H9 (cell line): ENCODE measurements around the gene TADA3. TPM values are rescaled to one million over a fixed set of nuclear protein-coding genes. Genes with fewer than 3 reads are reported as not detected.
A peak's percentile ranks its signal among the peaks of the same experiment; 100 is the strongest.

ENCODE experiments used
- DNase-seq: peaks from one replicate; pipeline ENCODE4 v3.0.0-alpha.2; 2017
- H2AFZ ChIP-seq: one replicate; pipeline ENCODE4 v1.6.1; 2013; ENCODE audit warnings: mild to moderate bottlenecking, low read length, control low read depth, moderate library complexity
- H2AK5ac ChIP-seq: 2 replicates; pipeline ENCODE4 v1.6.1; 2013; ENCODE audit warnings: low read length, control low read depth, mixed read lengths; ENCODE audit not compliant: insufficient read length
- H2BK120ac ChIP-seq: one replicate; pipeline ENCODE4 v1.6.1; 2013; ENCODE audit warnings: low read depth, mild to moderate bottlenecking, low read length, control low read depth, inconsistent platforms; ENCODE audit not compliant: poor library complexity, severe bottlenecking
- H2BK12ac ChIP-seq: 2 replicates; pipeline ENCODE4 v1.6.1; 2013; ENCODE audit warnings: low read length, control low read depth, mixed read lengths, low read depth; ENCODE audit not compliant: insufficient read length
- H2BK15ac ChIP-seq: 2 replicates; pipeline ENCODE4 v1.6.1; 2013; ENCODE audit warnings: low read depth, low read length, control low read depth
- H2BK20ac ChIP-seq: one replicate; pipeline ENCODE4 v1.6.1; 2013; ENCODE audit warnings: low read depth, mild to moderate bottlenecking, low read length, control low read depth, inconsistent platforms; ENCODE audit not compliant: poor library complexity, severe bottlenecking
- H2BK5ac ChIP-seq: 2 replicates; pipeline ENCODE4 v1.6.1; 2013; ENCODE audit warnings: low read length, control low read depth, mixed read lengths; ENCODE audit not compliant: insufficient read length
- H3K14ac ChIP-seq: 2 replicates; pipeline ENCODE4 v1.6.1; 2013; ENCODE audit warnings: low read length, control low read depth; ENCODE audit not compliant: insufficient read depth
- H3K18ac ChIP-seq: 2 replicates; pipeline ENCODE4 v1.6.1; 2013; ENCODE audit warnings: low read depth, mild to moderate bottlenecking, mixed read lengths, low read length, control low read depth; ENCODE audit not compliant: insufficient read length
- H3K23ac ChIP-seq: 2 replicates; pipeline ENCODE4 v1.6.1; 2013; ENCODE audit warnings: low read length, control low read depth, mixed read lengths, low read depth; ENCODE audit not compliant: insufficient read length
- H3K23me2 ChIP-seq: 2 replicates; pipeline ENCODE4 v1.6.1; 2013; ENCODE audit warnings: low read depth, mild to moderate bottlenecking, mixed read lengths, low read length, control low read depth; ENCODE audit not compliant: insufficient read length, poor library complexity, severe bottlenecking
- H3K27ac ChIP-seq: 2 replicates; pipeline ENCODE4 v1.5.1; 2013; ENCODE audit warnings: low read length, control low read depth, mixed read lengths, low read depth; ENCODE audit not compliant: insufficient read length
- H3K27me3 ChIP-seq: 2 replicates; pipeline ENCODE4 v1.6.1; 2013; ENCODE audit warnings: low read length, control low read depth, inconsistent platforms; ENCODE audit not compliant: insufficient read depth
- H3K4ac ChIP-seq: 2 replicates; pipeline ENCODE4 v1.6.1; 2013; ENCODE audit warnings: low read depth, mild to moderate bottlenecking, control low read depth, inconsistent platforms, low read length, moderate library complexity
- H3K4me1 ChIP-seq: 2 replicates; pipeline ENCODE4 v1.6.1; 2013; ENCODE audit warnings: low read length, control low read depth, inconsistent platforms; ENCODE audit not compliant: insufficient read depth
- H3K4me2 ChIP-seq: 2 replicates; pipeline ENCODE4 v1.6.1; 2013; ENCODE audit warnings: low read length, control low read depth, mixed read lengths; ENCODE audit not compliant: insufficient read length, insufficient read depth
- H3K56ac ChIP-seq: 2 replicates; pipeline ENCODE4 v1.6.1; 2013; ENCODE audit warnings: low read depth, mild to moderate bottlenecking, mixed read lengths, low read length, control low read depth; ENCODE audit not compliant: insufficient read length
- H3K79me1 ChIP-seq: 2 replicates; pipeline ENCODE4 v1.6.1; 2013; ENCODE audit warnings: low read depth, mild to moderate bottlenecking, moderate library complexity, low read length, control low read depth, inconsistent platforms; ENCODE audit not compliant: insufficient read depth, poor library complexity, severe bottlenecking
- H3K79me2 ChIP-seq: 2 replicates; pipeline ENCODE4 v1.6.1; 2013; ENCODE audit warnings: low read length, control low read depth, inconsistent platforms; ENCODE audit not compliant: insufficient read depth
- H3K9ac ChIP-seq: 2 replicates; pipeline ENCODE4 v1.6.1; 2013; ENCODE audit warnings: low read length, control low read depth, mixed read lengths; ENCODE audit not compliant: insufficient read length; ENCODE audit errors: extremely low read depth
- H3K9me3 ChIP-seq: one replicate; pipeline ENCODE4 v1.6.1; 2013; ENCODE audit warnings: low read depth, low read length, inconsistent platforms; ENCODE audit not compliant: control insufficient read depth
- H3T11ph ChIP-seq: one replicate; pipeline ENCODE4 v1.6.1; 2013; ENCODE audit warnings: mild to moderate bottlenecking, low read length, control low read depth, inconsistent platforms
- H4K20me1 ChIP-seq: one replicate; pipeline ENCODE4 v1.6.1; 2013; ENCODE audit not compliant: control insufficient read depth, insufficient read length, insufficient read depth
- H4K5ac ChIP-seq: 2 replicates; pipeline ENCODE4 v1.6.1; 2013; ENCODE audit warnings: low read depth, mild to moderate bottlenecking, mixed read lengths, low read length, control low read depth; ENCODE audit not compliant: insufficient read length
- H4K8ac ChIP-seq: replicated peaks from 2 replicates; pipeline ENCODE4 v1.6.1; 2013; ENCODE audit warnings: low read length, control low read depth, mixed read lengths, low read depth; ENCODE audit not compliant: insufficient read length
- H4K91ac ChIP-seq: 2 replicates; pipeline ENCODE4 v1.6.1; 2013; ENCODE audit warnings: low read depth, mild to moderate bottlenecking, moderate library complexity, mixed read lengths, low read length, control low read depth; ENCODE audit not compliant: insufficient read length
- H3K27ac Mint-ChIP-seq, 3 experiments: 2 replicates in 2 of 3; 3 replicates in 1 of 3; pipeline ENCODE4 v1.8.0; 2020 to 2021; ENCODE audit warnings: mixed read lengths in 3 of 3, mild to moderate bottlenecking in 1 of 3, moderate library complexity in 1 of 3
- H3K27me3 Mint-ChIP-seq: 2 replicates; pipeline ENCODE4 v1.8.0; 2021; ENCODE audit warnings: low read depth, mild to moderate bottlenecking, moderate library complexity, mixed read lengths
- H3K36me3 Mint-ChIP-seq, 3 experiments: 2 replicates in 2 of 3; 3 replicates in 1 of 3; pipeline ENCODE4 v1.8.0; 2020 to 2021; ENCODE audit warnings: low read depth in 3 of 3, mixed read lengths in 3 of 3; ENCODE audit not compliant: insufficient read depth in 1 of 3
- H3K4me1 Mint-ChIP-seq, 2 experiments: 2 replicates each; pipeline ENCODE4 v1.8.0; 2020; ENCODE audit warnings: mixed read lengths in 2 of 2
- H3K4me3 Mint-ChIP-seq, 2 experiments: 2 replicates in 1 of 2; 3 replicates in 1 of 2; pipeline ENCODE4 v1.8.0; 2020 to 2021; ENCODE audit warnings: mild to moderate bottlenecking in 2 of 2, mixed read lengths in 2 of 2, moderate library complexity in 1 of 2
- H3K9me3 Mint-ChIP-seq, 2 experiments: 2 replicates in 1 of 2; 3 replicates in 1 of 2; pipeline ENCODE4 v1.8.0; 2020; ENCODE audit warnings: mild to moderate bottlenecking in 2 of 2, mixed read lengths in 2 of 2, moderate library complexity in 1 of 2
- WGBS: extraction: QIAGEN DNeasy Blood & Tissue Kit; methylation state at CpG from one replicate; pipeline ENCODE4 v1.1.7; 2013; ENCODE audit warnings: missing lambda C conversion rate, low lambda C conversion rate, mixed read lengths; ENCODE audit not compliant: insufficient read length; ENCODE audit errors: extremely low coverage; 5-methylcytosine and 5-hydroxymethylcytosine counted together
- total RNA-seq: library from RNA; stranded (reverse); gene quantifications from 2 replicates; pipeline ENCODE4 v1.2.1, GENCODE V29; 2021
- TF ChIP-seq, protein P1 (sequence below): fragments of 200-600 bp; sonication (generic); conservative IDR thresholded peaks from 3 replicates; pipeline ENCODE4 v1.8.0; 2021; ENCODE audit warnings: antibody characterized with exemption, mild to moderate bottlenecking

TADA3 gene
- total RNA-seq, 1 experiment from 2014 or later: 49.8 TPM

DNA sequence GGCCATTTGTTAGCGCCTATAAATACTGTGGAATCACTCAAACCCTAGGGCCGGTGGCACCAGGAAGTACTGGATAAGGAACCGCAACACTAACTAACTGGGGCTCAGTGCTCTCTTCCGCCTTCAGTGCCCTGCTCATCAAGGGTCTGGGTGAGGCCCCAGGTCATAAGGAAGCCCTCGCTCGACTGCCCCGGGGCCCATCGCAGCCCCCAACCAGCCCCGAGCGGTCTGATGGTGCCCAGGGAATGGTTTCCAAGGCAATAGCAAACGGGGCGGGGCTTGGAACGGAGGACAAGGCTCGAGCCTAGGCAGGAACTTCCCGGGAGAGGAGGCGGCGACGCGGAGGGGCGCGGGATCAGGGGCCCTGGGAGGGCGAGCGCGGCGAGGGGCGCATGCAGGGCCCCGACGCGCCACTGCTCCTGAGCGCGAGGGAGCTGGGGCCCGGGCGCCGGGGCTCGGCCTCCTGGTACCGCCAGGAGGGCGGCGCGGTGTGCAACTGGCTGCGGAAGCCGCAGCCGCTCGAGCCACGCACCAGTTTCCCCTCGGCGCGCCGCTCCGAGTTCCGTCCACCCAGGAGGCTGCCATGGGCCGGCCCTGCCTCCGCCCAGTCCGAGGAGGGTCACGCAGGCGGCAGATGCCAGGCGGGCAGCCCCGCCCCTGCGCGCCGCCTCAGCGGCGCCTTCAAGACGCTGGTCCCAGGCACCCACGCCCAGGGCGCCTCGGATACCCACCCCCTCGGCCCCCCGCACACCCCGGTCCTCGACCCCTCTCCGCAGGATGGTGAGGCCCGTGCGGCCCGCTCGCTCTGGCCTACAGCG lies 17.6 kb upstream of the TADA3 start, which contains the start of gene TTLL3:
Gene TTLL3 (plus strand): TSS at position 648 of the 818 bp plus-strand sequence. CDS start 400 bp downstream, outside the sequence.
- Histone ChIP-seq H3K27me3 (no peaks in the 10 kb centered on the region), H2BK12ac (no peak within 1 kb of the TSS), H4K5ac (no peak within 1 kb of the TSS), H3K4ac (no peak within 1 kb of the TSS), H3K9ac (no peak within 1 kb of the TSS), H4K91ac (no peak within 1 kb of the TSS), H3K79me2 (no peaks in the 10 kb centered on the region), H3K27ac (no peak within 1 kb of the TSS), H3K18ac (peak within 1 kb of the TSS; percentile 63), H2AFZ (no peak within 1 kb of the TSS), H3K4me2 (peak within 1 kb of the TSS; percentile 70), H3K9me3 (no peaks in the 10 kb centered on the region), H3T11ph (no peak within 1 kb of the TSS), H3K56ac (no peak within 1 kb of the TSS), H2BK120ac (no peak within 1 kb of the TSS), H3K79me1 (no peaks in the 10 kb centered on the region), H3K4me1 (no peaks in the 10 kb centered on the region), H2BK20ac (no peak within 1 kb of the TSS), H3K14ac (no peak within 1 kb of the TSS), H2BK5ac (no peak within 1 kb of the TSS), H3K23ac (no peak within 1 kb of the TSS), H4K8ac (no peak within 1 kb of the TSS), H4K20me1 (no peaks in the 10 kb centered on the region), H2BK15ac (no peak within 1 kb of the TSS), H2AK5ac (no peak within 1 kb of the TSS), H3K23me2 (peaks cover 7% of the 10 kb centered on the region)
- Mint-ChIP-seq H3K9me3 (no peaks in the 10 kb centered on the region), H3K27ac (peak within 1 kb of the TSS; percentile 56 to 86 (median 60); a peak in 5 of 7 replicates), H3K36me3 (peaks cover 8 to 24% (median 18%) of the 10 kb centered on the region in 3 experiments; a peak in 6 of 7 replicates), H3K4me1 (peaks cover 20 to 23% of the 10 kb centered on the region in 2 experiments), H3K4me3 (peak within 1 kb of the TSS; percentile 71 to 86), H3K27me3 (peaks cover 16% of the 10 kb centered on the region)
- peak; percentile 80 for DNase-seq
- TF ChIP-seq, protein P1, sequence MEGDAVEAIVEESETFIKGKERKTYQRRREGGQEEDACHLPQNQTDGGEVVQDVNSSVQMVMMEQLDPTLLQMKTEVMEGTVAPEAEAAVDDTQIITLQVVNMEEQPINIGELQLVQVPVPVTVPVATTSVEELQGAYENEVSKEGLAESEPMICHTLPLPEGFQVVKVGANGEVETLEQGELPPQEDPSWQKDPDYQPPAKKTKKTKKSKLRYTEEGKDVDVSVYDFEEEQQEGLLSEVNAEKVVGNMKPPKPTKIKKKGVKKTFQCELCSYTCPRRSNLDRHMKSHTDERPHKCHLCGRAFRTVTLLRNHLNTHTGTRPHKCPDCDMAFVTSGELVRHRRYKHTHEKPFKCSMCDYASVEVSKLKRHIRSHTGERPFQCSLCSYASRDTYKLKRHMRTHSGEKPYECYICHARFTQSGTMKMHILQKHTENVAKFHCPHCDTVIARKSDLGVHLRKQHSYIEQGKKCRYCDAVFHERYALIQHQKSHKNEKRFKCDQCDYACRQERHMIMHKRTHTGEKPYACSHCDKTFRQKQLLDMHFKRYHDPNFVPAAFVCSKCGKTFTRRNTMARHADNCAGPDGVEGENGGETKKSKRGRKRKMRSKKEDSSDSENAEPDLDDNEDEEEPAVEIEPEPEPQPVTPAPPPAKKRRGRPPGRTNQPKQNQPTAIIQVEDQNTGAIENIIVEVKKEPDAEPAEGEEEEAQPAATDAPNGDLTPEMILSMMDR: no peak
- WGBS: no CpG with 5 or more reads among the region's 76 CpGs
